HepG2 (cell line): Measurements from ENCODE around the gene SLC44A4. TPM values are rescaled to one million over a fixed set of nuclear protein-coding genes. Genes with fewer than 3 reads are reported as not detected.

Source experiments
- CEBPG ChIP-seq: IDR thresholded peaks from 2 replicates; pipeline ENCODE4 v1.6.1; 2016
- FOXA1 ChIP-seq, 2 experiments: fragments of 450-650 bp in 1 of 2; sonication (generic) in 1 of 2; formaldehyde crosslinking in 1 of 2; IDR thresholded peaks; 2 replicates each; pipeline versions ENCODE4 v1.4.0 to v1.6.1; 2016 to 2020; ENCODE audit warnings: missing genetic modification reagents in 1 of 2
- HOXD1 ChIP-seq: sonication (generic); formaldehyde crosslinking; IDR thresholded peaks from 2 replicates; pipeline ENCODE4 v1.5.0; 2020; ENCODE audit warnings: missing genetic modification reagents
- PHB2 ChIP-seq: fragments of 450-650 bp; IDR thresholded peaks from 2 replicates; pipeline ENCODE4 v1.6.1; 2018; ENCODE audit not compliant: partially characterized antibody
- PHF20 ChIP-seq: sonication (generic); formaldehyde crosslinking; IDR thresholded peaks from 2 replicates; pipeline ENCODE4 v1.5.0; 2020; ENCODE audit warnings: mild to moderate bottlenecking, missing genetic modification reagents
- RFX1 ChIP-seq: fragments of 450-650 bp; IDR thresholded peaks from 2 replicates; pipeline ENCODE4 v1.6.1; 2017
- SETDB1 ChIP-seq: sonication (generic); formaldehyde crosslinking; IDR thresholded peaks from 2 replicates; pipeline ENCODE4 v1.5.1; 2020; ENCODE audit warnings: missing genetic modification reagents, mild to moderate bottlenecking, borderline replicate concordance
- STAG1 ChIP-seq: sonication (generic); formaldehyde crosslinking; IDR thresholded peaks from 2 replicates; pipeline ENCODE4 v1.4.0; 2020; ENCODE audit warnings: missing genetic modification reagents
- SYNCRIP ChIP-seq: fragments of 200-400 bp; formaldehyde crosslinking; IDR thresholded peaks from 2 replicates; pipeline ENCODE4 v1.6.1; 2018; ENCODE audit warnings: mild to moderate bottlenecking, low read depth, low read length; ENCODE audit not compliant: insufficient read depth
- ZC3H4 ChIP-seq: sonication (generic); formaldehyde crosslinking; IDR thresholded peaks from 2 replicates; pipeline ENCODE4 v1.4.0; 2020; ENCODE audit warnings: missing genetic modification reagents, borderline replicate concordance
- ZMAT3 ChIP-seq: sonication (generic); formaldehyde crosslinking; conservative IDR thresholded peaks from 2 replicates; pipeline ENCODE4 v1.7.0; 2021; ENCODE audit warnings: missing genetic modification reagents
- ZNF251 ChIP-seq: sonication (generic); formaldehyde crosslinking; IDR thresholded peaks from 2 replicates; pipeline ENCODE4 v1.9.0; 2021; ENCODE audit warnings: mild to moderate bottlenecking, missing genetic modification reagents
- ZNF3 ChIP-seq: IDR thresholded peaks from 2 replicates; pipeline ENCODE4 v1.7.0; 2017; ENCODE audit warnings: inconsistent platforms
- ZNF343 ChIP-seq: sonication (generic); formaldehyde crosslinking; IDR thresholded peaks from 2 replicates; pipeline ENCODE4 v1.4.0; 2020; ENCODE audit warnings: mild to moderate bottlenecking, missing genetic modification reagents
- ZNF788 ChIP-seq: sonication (generic); formaldehyde crosslinking; IDR thresholded peaks from 2 replicates; pipeline ENCODE4 v1.5.0; 2020; ENCODE audit warnings: mild to moderate bottlenecking, missing genetic modification reagents, borderline replicate concordance
- ZNF850 ChIP-seq: sonication (generic); formaldehyde crosslinking; conservative IDR thresholded peaks from 2 replicates; pipeline ENCODE4 v1.9.0; 2021; ENCODE audit warnings: mild to moderate bottlenecking, missing genetic modification reagents
- polyA plus RNA-seq, 8 experiments: library from polyadenylated mRNA; depleted of rRNA in 3 of 8; stranded (reverse) in 7 of 8; unstranded in 1 of 8; fragments of >200 nt; fragmentation: Illumina TruSeq in 4 of 8; extraction: Trizol in 4 of 8; gene quantifications; 2 replicates each; pipeline versions ENCODE4 v1.2.1 to v1.2.3, GENCODE V29; 2011 to 2016; ENCODE audit warnings: low read depth in 4 of 8, missing spikeins in 1 of 8, mixed read lengths in 1 of 8; ENCODE audit not compliant: insufficient read depth in 1 of 8
- total RNA-seq, 5 experiments: library from RNA; depleted of rRNA; stranded (reverse); fragments of >200 nt; fragmentation: Illumina TruSeq; extraction: Trizol; gene quantifications; 2 replicates each; pipeline ENCODE4 v1.2.3, GENCODE V29; 2016; ENCODE audit warnings: low read depth in 1 of 5
- TF ChIP-seq, protein P1 (sequence below): sonication (generic); formaldehyde crosslinking; IDR thresholded peaks from 2 replicates; pipeline ENCODE4 v1.4.0; 2020; ENCODE audit warnings: mild to moderate bottlenecking, missing genetic modification reagents
- TF ChIP-seq, protein P2 (sequence below): sonication (generic); formaldehyde crosslinking; IDR thresholded peaks from 2 replicates; pipeline ENCODE4 v1.5.1; 2020; ENCODE audit warnings: mild to moderate bottlenecking, missing genetic modification reagents, borderline replicate concordance
- TF ChIP-seq, protein P3 (sequence below): sonication (generic); formaldehyde crosslinking; IDR thresholded peaks from 2 replicates; pipeline ENCODE4 v1.8.1; 2023; ENCODE audit warnings: mild to moderate bottlenecking, moderate library complexity, missing genetic modification reagents
- TF ChIP-seq, protein P4 (sequence below): sonication (generic); formaldehyde crosslinking; IDR thresholded peaks from 2 replicates; pipeline ENCODE4 v1.4.0; 2020; ENCODE audit warnings: missing genetic modification reagents
- TF ChIP-seq, protein P5 (sequence below), 2 experiments: sonication (generic) in 1 of 2; formaldehyde crosslinking in 1 of 2; IDR thresholded peaks; 2 replicates each; pipeline versions ENCODE4 v1.4.0 to v1.6.1; 2018 to 2020; ENCODE audit warnings: missing genetic modification reagents in 2 of 2, borderline replicate concordance in 1 of 2, low read depth in 1 of 2, mild to moderate bottlenecking in 1 of 2, missing biosample characterization in 1 of 2

SLC44A4 gene
- total and polyA plus RNA-seq, 2 of the 13 experiments (the other 11 are each of a cell fraction or from before 2014, with no cell fraction given): 3.5 to 5.9 TPM

DNA sequence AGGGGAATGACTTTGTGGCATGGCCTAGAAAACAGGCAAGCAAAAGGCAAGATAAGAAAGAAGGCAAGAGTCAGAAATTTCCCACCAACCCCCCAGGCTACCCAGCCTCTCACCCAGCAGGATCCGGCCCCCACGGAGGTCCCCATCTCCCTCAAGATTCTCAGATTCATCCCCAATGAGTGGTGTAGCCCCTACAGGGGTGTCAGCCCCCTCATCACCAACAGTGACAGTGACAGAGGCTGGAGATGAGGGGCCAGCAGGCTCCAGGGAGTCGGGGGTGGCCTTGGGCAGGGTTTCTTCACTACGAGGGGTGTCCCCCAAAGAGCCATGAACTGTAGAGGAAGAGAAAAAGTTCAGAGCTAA, 17.7 kb upstream of the SLC44A4 start (continued):
- TF ChIP-seq ZNF850 (CRISPR knock-in tag): no peak
- no peak for TF ChIP-seq ZC3H4 (CRISPR knock-in tag)
- TF ChIP-seq CEBPG: no peak
- no peak for TF ChIP-seq RFX1
- no peak for TF ChIP-seq HOXD1
- no peak for TF ChIP-seq SETDB1
- TF ChIP-seq PHF20: no peak
- TF ChIP-seq ZNF3 (CRISPR knock-in tag): no peak
- TF ChIP-seq ZNF788: no peak
- no peak for TF ChIP-seq FOXA1 (IDR thresholded peaks at IDR 0.05)
- no peak for TF ChIP-seq FOXA1 (CRISPR knock-in tag; IDR thresholded peaks at IDR 0.05)
- no peak for TF ChIP-seq SYNCRIP
- TF ChIP-seq, protein P1, sequence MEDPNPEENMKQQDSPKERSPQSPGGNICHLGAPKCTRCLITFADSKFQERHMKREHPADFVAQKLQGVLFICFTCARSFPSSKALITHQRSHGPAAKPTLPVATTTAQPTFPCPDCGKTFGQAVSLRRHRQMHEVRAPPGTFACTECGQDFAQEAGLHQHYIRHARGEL (CRISPR knock-in tag): no peak
- TF ChIP-seq PHB2: no peak
- TF ChIP-seq, protein P2, sequence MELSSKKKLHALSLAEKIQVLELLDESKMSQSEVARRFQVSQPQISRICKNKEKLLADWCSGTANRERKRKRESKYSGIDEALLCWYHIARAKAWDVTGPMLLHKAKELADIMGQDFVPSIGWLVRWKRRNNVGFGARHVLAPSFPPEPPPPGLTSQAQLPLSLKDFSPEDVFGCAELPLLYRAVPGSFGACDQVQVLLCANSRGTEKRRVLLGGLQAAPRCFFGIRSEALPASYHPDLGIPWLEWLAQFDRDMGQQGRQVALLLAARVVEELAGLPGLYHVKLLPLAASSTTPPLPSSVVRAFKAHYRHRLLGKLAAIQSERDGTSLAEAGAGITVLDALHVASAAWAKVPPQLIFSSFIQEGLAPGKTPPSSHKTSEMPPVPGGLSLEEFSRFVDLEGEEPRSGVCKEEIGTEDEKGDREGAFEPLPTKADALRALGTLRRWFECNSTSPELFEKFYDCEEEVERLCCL (CRISPR knock-in tag): 0 out of 2 replicates have a peak, but pooled peaks have one; percentile 11
- TF ChIP-seq ZNF343 (CRISPR knock-in tag): no peak
- TF ChIP-seq, protein P3, sequence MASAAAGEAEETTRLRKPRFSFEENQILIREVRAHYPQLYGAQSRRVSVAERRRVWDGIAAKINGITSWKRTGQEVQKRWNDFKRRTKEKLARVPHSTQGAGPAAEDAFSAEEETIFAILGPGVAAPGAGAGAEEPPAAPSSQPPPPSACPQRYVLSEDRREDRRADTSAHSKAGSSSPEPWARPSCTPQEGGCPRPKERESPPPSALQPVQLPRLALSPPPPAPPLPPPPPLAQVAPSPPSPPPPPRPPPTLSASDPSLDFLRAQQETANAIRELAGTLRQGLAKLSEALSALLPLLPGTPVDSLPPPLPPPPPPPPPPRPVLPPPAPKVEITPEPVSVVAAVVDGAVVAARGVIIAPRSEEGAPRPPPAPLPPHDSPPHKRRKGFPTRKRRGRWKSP: no peak
- no peak for TF ChIP-seq STAG1 (CRISPR knock-in tag)
- no peak for TF ChIP-seq ZNF251 (CRISPR knock-in tag)
- TF ChIP-seq, protein P4, sequence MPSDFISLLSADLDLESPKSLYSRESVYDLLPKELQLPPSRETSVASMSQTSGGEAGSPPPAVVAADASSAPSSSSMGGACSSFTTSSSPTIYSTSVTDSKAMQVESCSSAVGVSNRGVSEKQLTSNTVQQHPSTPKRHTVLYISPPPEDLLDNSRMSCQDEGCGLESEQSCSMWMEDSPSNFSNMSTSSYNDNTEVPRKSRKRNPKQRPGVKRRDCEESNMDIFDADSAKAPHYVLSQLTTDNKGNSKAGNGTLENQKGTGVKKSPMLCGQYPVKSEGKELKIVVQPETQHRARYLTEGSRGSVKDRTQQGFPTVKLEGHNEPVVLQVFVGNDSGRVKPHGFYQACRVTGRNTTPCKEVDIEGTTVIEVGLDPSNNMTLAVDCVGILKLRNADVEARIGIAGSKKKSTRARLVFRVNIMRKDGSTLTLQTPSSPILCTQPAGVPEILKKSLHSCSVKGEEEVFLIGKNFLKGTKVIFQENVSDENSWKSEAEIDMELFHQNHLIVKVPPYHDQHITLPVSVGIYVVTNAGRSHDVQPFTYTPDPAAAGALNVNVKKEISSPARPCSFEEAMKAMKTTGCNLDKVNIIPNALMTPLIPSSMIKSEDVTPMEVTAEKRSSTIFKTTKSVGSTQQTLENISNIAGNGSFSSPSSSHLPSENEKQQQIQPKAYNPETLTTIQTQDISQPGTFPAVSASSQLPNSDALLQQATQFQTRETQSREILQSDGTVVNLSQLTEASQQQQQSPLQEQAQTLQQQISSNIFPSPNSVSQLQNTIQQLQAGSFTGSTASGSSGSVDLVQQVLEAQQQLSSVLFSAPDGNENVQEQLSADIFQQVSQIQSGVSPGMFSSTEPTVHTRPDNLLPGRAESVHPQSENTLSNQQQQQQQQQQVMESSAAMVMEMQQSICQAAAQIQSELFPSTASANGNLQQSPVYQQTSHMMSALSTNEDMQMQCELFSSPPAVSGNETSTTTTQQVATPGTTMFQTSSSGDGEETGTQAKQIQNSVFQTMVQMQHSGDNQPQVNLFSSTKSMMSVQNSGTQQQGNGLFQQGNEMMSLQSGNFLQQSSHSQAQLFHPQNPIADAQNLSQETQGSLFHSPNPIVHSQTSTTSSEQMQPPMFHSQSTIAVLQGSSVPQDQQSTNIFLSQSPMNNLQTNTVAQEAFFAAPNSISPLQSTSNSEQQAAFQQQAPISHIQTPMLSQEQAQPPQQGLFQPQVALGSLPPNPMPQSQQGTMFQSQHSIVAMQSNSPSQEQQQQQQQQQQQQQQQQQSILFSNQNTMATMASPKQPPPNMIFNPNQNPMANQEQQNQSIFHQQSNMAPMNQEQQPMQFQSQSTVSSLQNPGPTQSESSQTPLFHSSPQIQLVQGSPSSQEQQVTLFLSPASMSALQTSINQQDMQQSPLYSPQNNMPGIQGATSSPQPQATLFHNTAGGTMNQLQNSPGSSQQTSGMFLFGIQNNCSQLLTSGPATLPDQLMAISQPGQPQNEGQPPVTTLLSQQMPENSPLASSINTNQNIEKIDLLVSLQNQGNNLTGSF (CRISPR knock-in tag): no peak
- TF ChIP-seq, protein P5, sequence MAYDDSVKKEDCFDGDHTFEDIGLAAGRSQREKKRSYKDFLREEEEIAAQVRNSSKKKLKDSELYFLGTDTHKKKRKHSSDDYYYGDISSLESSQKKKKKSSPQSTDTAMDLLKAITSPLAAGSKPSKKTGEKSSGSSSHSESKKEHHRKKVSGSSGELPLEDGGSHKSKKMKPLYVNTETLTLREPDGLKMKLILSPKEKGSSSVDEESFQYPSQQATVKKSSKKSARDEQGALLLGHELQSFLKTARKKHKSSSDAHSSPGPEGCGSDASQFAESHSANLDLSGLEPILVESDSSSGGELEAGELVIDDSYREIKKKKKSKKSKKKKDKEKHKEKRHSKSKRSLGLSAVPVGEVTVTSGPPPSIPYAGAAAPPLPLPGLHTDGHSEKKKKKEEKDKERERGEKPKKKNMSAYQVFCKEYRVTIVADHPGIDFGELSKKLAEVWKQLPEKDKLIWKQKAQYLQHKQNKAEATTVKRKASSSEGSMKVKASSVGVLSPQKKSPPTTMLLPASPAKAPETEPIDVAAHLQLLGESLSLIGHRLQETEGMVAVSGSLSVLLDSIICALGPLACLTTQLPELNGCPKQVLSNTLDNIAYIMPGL (CRISPR knock-in tag; IDR thresholded peaks at IDR 0.05; ENCODE audit: borderline replicate concordance in 1 of 2, low read depth in 1 of 2): no peak
- TF ChIP-seq ZMAT3 (CRISPR knock-in tag): peak; percentile 20; the same call in 1 of the 2 replicates
